ENCODE results near the gene SEPTIN2.

SEPTIN2 gene

DNA sequence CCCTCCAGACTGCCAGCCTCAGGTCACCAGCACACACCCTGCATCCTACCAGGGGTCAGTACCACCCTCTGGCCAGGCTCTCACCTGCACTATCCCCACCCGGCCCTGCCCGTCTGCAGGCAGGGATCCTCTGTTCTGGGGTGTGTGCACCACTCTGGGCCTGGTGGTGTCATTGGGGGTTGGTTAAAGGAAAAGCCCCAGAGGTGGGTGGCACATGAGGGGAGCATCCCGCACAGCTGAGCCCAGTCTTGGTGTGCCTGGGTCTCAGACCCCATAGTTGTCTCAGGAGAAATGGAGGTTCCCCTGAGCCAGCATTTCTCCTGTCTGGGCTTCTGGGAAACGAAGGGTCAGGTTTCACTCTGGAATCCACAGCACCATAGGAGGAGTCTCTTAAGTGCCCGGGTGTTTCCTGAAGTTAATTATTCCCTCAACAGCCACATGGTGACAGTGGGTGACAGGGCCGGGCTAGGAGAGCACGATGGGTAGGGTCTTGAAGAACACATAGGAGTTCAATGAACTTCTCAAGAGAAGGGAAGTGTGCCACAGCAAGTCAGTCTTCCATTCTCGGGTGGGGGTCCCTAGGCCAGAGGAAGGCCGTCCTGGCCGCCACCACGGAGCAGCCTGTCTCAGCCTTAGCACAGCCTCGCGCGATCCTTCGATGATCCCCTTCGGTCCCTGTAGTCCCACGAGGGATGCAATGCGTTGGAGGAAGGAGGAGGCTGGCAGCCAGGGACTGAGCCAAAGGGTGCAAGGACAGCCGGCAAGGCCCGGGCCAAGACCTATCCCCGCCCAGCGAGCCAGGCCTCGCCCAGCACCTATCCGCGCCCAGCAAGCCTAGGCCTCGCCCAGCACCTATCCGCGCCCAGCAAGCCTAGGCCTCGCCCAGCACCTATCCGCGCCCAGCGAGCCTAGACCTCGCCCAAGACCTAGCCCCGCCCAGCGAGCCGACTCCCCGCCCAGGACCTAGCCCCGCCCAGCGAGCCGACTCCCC lies 39.2 kb downstream of the SEPTIN2 start:
- Histone ChIP-seq H3K9ac (ENCODE audit: low read depth, low read length, poor library complexity) (peak overlapping the region; percentile 83), H3K27me3 (ENCODE audit: control insufficient read depth in 3 of 3, insufficient read depth in 3 of 3, low read depth in 1 of 3, low read length in 3 of 3) (no peaks in the 10 kb centered on the region), H2BK120ac (ENCODE audit: low read depth, low read length) (no peak overlapping the region), H4K8ac (ENCODE audit: low read depth, low read length) (no peak overlapping the region), H3K23ac (ENCODE audit: low read depth, low read length, poor library complexity) (peak overlapping the region; percentile 90), H3K36me3 (replicated peaks in 1 of 2; ENCODE audit: control insufficient read depth in 2 of 2, insufficient read depth in 2 of 2, low read length in 2 of 2) (peaks cover 24 to 53% of the 10 kb centered on the region in 2 donors), H2BK15ac (ENCODE audit: low read length) (no peak overlapping the region), H2BK5ac (ENCODE audit: low read length) (no peak overlapping the region), H2BK12ac (ENCODE audit: low read length) (no peak overlapping the region), H2AFZ (ENCODE audit: low read length) (no peak overlapping the region), H3K4me2 (ENCODE audit: insufficient read depth, low read length, poor library complexity, severe bottlenecking) (peak overlapping the region; percentile 70), H3K27ac (replicated peaks; ENCODE audit: low read length) (peak overlapping the region; percentile 70), H3K4me1 (ENCODE audit: control insufficient read depth in 2 of 2, insufficient read depth in 1 of 2, low read depth in 1 of 2, low read length in 2 of 2) (peaks cover 3 to 10% of the 10 kb centered on the region in 2 donors), H3K79me1 (ENCODE audit: low read depth, low read length) (peaks cover 2% of the 10 kb centered on the region), H3K4ac (ENCODE audit: low read length) (no peak overlapping the region), H3K4me3 (ENCODE audit: low read length in 2 of 2) (peak overlapping the region; percentile 31 to 80), H3K9me3 (replicated peaks in 1 of 2; ENCODE audit: control insufficient read depth in 2 of 2, insufficient read depth in 1 of 2, low read depth in 1 of 2, low read length in 2 of 2) (no peaks in the 10 kb centered on the region), H3K18ac (ENCODE audit: low read length) (peak overlapping the region; percentile 89), H2AK5ac (ENCODE audit: low read depth, low read length) (peak overlapping the region; percentile 17), H4K91ac (ENCODE audit: low read depth, low read length, poor library complexity) (no peak overlapping the region), H3K14ac (ENCODE audit: low read length) (peak overlapping the region; percentile 57)
- WGBS, 2 donors (ENCODE audit: extremely low coverage in 2 of 2, insufficient read length in 2 of 2, insufficient replicate concordance in 1 of 2): no CpG with 5 or more reads among the region's 40 CpGs
- peak; percentile 70 for DNase-seq (ENCODE audit: low spot score)

DNA sequence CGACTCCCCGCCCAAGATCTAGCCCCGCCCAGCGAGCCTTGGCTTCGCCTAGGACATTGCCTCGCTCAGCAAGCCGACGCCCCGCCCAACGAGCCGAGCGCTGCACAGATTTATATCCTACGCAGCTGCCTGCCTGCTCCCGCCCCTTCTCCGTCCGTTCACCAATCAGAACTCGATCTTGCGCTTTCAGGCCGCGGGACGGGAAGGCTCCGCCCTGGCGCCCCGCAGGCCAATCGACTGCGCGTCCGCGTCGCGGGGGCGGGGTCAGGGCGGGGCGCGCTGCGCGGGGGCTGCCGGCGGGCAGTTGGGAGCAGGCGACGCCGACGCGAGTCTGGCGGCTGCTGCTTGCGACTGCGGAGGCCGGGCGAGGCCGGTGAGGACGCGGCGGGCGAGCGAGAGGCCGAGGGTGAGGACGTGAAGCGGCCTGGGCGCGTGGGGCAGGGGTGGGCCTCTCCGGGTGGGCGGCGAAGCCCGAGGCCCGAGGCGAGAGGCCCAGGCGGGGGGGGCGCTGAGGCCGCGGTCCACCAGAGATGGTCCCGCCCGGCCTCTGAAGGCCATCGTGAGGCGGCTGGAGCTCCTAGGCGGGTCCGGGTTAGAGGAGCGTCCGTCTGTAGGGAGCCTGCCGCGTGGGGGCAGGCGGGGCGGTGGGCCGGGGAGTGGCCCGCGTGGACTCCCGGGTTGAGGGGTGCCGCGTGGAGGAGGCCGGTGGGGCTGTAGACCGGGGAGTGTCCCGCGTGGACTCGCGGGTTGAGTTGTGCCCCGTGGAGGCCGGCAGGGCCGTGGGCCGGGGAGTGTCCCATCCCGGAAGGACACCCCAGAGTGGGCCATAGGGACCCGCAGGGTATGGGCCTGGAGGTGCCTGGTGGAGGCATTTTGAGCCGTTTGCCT lies 40.5 kb downstream of the SEPTIN2 start, which contains the start of gene FARP2:
Gene FARP2, plus strand, starts transcription at position 303 of the 888 bp plus-strand sequence. CDS start 16,823 bp downstream, outside the sequence.
- Histone ChIP-seq H3K36me3 (replicated peaks in 1 of 2; ENCODE audit: control insufficient read depth in 2 of 2, insufficient read depth in 2 of 2, low read length in 2 of 2) (peaks cover 15 to 40% of the 10 kb centered on the region in 2 donors), H2AK5ac (ENCODE audit: low read depth, low read length) (no peak within 1 kb of the TSS), H3K9ac (ENCODE audit: low read depth, low read length, poor library complexity) (peak within 1 kb of the TSS; percentile 92), H3K27me3 (ENCODE audit: control insufficient read depth in 3 of 3, insufficient read depth in 3 of 3, low read depth in 1 of 3, low read length in 3 of 3) (no peaks in the 10 kb centered on the region), H2BK120ac (ENCODE audit: low read depth, low read length) (no peak within 1 kb of the TSS), H3K14ac (ENCODE audit: low read length) (peak within 1 kb of the TSS; percentile 77), H3K4me3 (ENCODE audit: low read length in 2 of 2) (peak within 1 kb of the TSS; percentile 68 to 90), H3K4me2 (ENCODE audit: insufficient read depth, low read length, poor library complexity, severe bottlenecking) (peak within 1 kb of the TSS; percentile 89), H3K9me3 (replicated peaks in 1 of 2; ENCODE audit: control insufficient read depth in 2 of 2, insufficient read depth in 1 of 2, low read depth in 1 of 2, low read length in 2 of 2) (no peaks in the 10 kb centered on the region), H3K79me1 (ENCODE audit: low read depth, low read length) (peaks cover 2% of the 10 kb centered on the region), H3K18ac (ENCODE audit: low read length) (peak within 1 kb of the TSS; percentile 95), H2AFZ (ENCODE audit: low read length) (peak within 1 kb of the TSS; percentile 90), H3K23ac (ENCODE audit: low read depth, low read length, poor library complexity) (peak within 1 kb of the TSS; percentile 92), H2BK15ac (ENCODE audit: low read length) (no peak within 1 kb of the TSS), H4K8ac (ENCODE audit: low read depth, low read length) (no peak within 1 kb of the TSS), H2BK12ac (ENCODE audit: low read length) (no peak within 1 kb of the TSS), H3K4me1 (ENCODE audit: control insufficient read depth in 2 of 2, insufficient read depth in 1 of 2, low read depth in 1 of 2, low read length in 2 of 2) (peaks cover 3 to 10% of the 10 kb centered on the region in 2 donors), H2BK5ac (ENCODE audit: low read length) (peak within 1 kb of the TSS; percentile 58), H4K91ac (ENCODE audit: low read depth, low read length, poor library complexity) (no peak within 1 kb of the TSS), H3K4ac (ENCODE audit: low read length) (no peak within 1 kb of the TSS), H3K27ac (replicated peaks; ENCODE audit: low read length) (peak within 1 kb of the TSS; percentile 70)
- WGBS, 2 donors (ENCODE audit: extremely low coverage in 2 of 2, insufficient read length in 2 of 2, insufficient replicate concordance in 1 of 2): no CpG with 5 or more reads among the region's 101 CpGs
- peak; percentile 99 for DNase-seq (ENCODE audit: low spot score)

DNA sequence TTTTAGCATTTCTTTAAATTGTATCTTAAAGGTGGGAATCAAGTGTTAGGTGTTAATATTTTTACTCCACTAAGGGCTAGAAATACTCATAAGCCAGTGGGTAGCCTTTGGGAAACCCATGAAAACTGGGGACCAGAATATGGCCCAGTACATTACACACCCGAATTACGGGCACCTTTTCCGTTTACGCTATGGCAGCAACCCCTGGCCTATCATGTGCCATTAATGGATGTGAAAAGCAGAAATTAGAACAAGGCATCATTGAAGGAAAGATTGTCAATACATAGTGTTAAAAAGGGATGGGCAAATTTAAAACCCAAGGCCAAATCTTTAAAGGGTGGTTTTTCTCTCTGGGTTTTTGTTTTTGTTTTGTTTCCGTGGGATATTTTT lies 41.1 kb downstream of the SEPTIN2 start:
- no peak overlapping the region for H2BK12ac ChIP-seq (ENCODE audit: low read length)
- no peak overlapping the region for H3K18ac ChIP-seq (ENCODE audit: low read length)
- H3K36me3 ChIP-seq (replicated peaks in 1 of 2; ENCODE audit: control insufficient read depth in 2 of 2, insufficient read depth in 2 of 2, low read length in 2 of 2): peaks cover 12 to 34% of the 10 kb centered on the region in 2 donors
- no peak overlapping the region for H3K4ac ChIP-seq (ENCODE audit: low read length)
- H3K4me2 ChIP-seq (ENCODE audit: insufficient read depth, low read length, poor library complexity, severe bottlenecking): peak overlapping the region; percentile 89
- H3K9me3 ChIP-seq (replicated peaks in 1 of 2; ENCODE audit: control insufficient read depth in 2 of 2, insufficient read depth in 1 of 2, low read depth in 1 of 2, low read length in 2 of 2): no peaks in the 10 kb centered on the region
- no peak overlapping the region for H4K91ac ChIP-seq (ENCODE audit: low read depth, low read length, poor library complexity)
- H3K27ac ChIP-seq (replicated peaks; ENCODE audit: low read length): no peak overlapping the region
- no peak overlapping the region for H2BK5ac ChIP-seq (ENCODE audit: low read length)
- no peak for DNase-seq (ENCODE audit: low spot score)
- H2AFZ ChIP-seq (ENCODE audit: low read length): peak overlapping the region; percentile 90
- H3K9ac ChIP-seq (ENCODE audit: low read depth, low read length, poor library complexity): no peak overlapping the region
- no peak overlapping the region for H3K14ac ChIP-seq (ENCODE audit: low read length)
- H2AK5ac ChIP-seq (ENCODE audit: low read depth, low read length): no peak overlapping the region
- peaks cover 3 to 10% of the 10 kb centered on the region in 2 donors for H3K4me1 ChIP-seq (ENCODE audit: control insufficient read depth in 2 of 2, insufficient read depth in 1 of 2, low read depth in 1 of 2, low read length in 2 of 2)
- H3K27me3 ChIP-seq (ENCODE audit: control insufficient read depth in 3 of 3, insufficient read depth in 3 of 3, low read depth in 1 of 3, low read length in 3 of 3): no peaks in the 10 kb centered on the region
- H2BK120ac ChIP-seq (ENCODE audit: low read depth, low read length): no peak overlapping the region
- H4K8ac ChIP-seq (ENCODE audit: low read depth, low read length): no peak overlapping the region
- H2BK15ac ChIP-seq (ENCODE audit: low read length): no peak overlapping the region
- WGBS, 2 donors (ENCODE audit: extremely low coverage in 2 of 2, insufficient read length in 2 of 2, insufficient replicate concordance in 1 of 2): no CpG with 5 or more reads among the region's 5 CpGs
- peak overlapping the region; percentile 68 to 90 for H3K4me3 ChIP-seq (ENCODE audit: low read length in 2 of 2)
- peaks cover 2% of the 10 kb centered on the region for H3K79me1 ChIP-seq (ENCODE audit: low read depth, low read length)
- H3K23ac ChIP-seq (ENCODE audit: low read depth, low read length, poor library complexity): no peak overlapping the region
